GM18498 (cell line): ENCODE data around the gene GSTA3.
"Not testable (repeated sequence)": the region's sequence is repeated elsewhere in the genome, so short reads cannot be mapped to it uniquely, and the experiment has no call there.

Source experiments
- ATAC-seq: cut with Tn5 transposase; IDR thresholded peaks from one replicate; pipeline ENCODE4 v1.9.1; 2021; ENCODE audit warnings: mild to moderate bottlenecking, moderate library complexity; ENCODE audit not compliant: unreplicated experiment

Gene GSTA3

DNA sequence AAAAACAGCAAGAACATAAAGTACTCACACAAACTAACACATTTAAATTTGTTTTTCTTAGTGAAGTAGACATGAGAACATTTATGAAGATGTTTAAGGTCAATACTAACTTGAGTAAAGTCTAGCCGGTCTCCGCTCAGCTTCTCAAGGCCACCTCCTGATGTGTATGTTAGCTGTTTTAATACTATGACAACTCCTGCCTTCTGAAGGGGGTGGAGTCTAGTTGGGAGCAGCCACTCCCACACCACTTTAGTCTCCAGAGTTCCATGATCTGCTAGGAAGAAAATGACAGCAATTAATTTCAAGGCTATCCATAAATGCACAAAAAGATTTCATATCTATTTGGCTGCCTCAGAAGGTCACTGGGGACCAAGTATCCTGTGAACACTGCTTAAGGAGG is at the start of gene GSTA3:
Gene GSTA3, minus strand, starts transcription at position 168 of the 400 bp plus-strand sequence. CDS start 3,864 bp downstream, outside the sequence.
- ATAC-seq, result no peak

DNA sequence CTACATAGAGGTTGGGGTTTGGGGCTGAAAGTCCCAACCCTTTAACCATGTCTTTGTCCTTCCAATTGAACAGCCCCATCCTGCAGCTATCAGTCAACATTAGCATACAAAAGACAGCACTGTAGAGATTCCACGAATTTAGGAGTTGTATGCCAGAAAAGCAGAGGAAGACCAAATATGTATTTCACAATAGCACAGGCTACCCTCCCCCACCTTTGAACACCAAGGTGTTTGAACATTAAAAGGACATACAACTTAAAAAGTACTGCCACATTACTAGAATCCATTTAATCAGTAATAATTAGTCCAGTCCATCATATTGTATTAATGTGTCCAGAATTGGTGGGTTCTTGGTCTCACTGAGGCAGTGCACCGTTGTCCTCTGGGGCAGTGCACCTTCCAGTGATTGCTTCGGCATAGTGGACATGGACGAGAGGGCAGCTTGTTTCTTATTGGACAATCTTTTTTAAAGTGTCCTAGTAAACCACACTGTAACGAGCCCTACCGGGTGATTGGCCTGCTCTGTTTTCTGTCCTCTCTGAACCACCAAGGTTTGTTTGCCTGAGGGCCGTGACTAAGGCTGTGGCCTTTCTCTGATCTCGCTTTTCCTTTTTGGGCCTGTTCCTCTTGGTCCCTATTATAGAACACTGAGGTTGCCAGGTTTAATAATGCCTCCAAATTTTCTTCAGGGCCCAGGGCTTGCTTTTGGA is 49.2 kb upstream of the GSTA3 start:
- no peak for ATAC-seq

DNA sequence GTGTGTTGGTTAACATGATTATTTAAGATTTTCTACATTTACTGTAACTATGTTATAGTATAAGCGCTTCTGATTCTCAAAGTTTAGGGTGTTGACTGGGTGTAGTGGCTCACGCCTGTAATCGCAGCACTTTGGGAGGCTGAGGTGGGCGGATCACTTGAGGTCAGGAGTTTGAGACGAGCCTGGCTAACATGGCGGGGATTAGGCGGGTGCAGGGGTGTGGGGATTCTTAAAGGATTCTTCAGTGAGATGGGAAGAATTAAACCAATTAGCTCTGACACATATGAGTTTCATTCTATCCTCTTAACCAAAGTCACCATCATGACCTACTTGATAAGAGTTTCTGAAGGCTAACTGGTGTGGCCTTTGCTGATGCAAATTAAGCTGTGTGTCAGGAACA is 46.4 kb upstream of the GSTA3 start:
- ATAC-seq, result no peak

DNA sequence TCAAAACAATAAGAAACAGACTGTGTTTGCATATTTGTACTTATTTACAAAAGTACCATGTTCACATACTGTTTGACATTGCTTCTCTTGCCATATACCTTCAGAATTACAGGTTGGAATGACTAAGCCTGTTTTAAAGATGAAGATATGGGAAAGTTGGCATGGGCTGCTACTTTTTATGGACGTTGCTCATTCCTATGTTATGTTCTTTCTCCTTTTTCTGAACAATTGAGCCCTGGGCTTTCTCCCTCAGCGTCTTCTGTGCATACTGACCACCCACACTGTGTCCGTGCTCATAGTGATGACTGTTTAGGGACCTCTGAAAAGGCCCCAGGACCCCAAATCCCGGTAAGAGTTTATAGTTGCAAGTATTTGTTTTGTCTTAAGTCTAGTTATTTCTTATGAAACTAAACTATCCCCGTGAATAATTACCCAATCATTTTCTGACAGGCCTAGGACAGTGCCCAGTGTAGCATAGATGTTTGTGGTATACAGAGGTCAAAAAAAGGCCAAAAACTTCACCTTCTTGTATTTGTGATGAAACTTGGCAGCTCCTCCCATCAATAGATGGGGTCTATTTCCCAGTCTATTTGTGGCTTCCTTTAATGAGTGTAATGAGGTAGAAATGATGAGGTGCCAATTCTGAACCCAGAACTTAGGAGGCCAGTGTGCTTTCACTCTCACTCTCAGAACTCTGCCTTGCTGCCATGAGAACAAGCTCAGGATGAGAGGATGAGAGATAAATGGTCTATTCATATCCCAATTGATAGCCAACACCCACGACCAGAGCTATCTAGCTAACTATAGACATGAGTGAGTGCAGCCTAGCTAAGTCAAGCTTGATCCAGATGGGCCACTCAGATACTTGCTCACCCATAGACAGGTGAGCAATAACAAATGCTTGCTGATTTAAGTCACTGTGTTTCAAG is 44.7 kb upstream of the GSTA3 start:
- peak; percentile 55 for ATAC-seq

DNA sequence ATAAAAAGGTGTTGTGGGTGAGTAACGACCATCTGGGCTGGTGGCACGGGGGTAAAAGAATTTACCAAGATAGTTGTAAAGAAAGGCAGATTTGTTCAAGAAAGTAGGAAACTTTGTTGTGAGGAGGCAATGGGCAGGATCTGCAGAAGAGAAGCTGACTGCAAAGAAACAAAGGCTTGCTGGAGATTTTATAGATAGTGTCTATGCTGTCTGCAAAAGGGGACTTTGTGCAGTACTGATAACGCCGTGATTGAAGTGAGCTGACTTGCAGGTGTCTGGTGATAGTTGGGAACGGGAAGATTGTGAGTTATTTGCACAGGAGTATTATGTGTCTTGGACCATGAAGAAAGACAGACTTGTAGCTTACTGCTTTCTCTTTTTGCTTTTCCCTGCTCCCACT is 36.8 kb upstream of the GSTA3 start:
- ATAC-seq, result no peak

DNA sequence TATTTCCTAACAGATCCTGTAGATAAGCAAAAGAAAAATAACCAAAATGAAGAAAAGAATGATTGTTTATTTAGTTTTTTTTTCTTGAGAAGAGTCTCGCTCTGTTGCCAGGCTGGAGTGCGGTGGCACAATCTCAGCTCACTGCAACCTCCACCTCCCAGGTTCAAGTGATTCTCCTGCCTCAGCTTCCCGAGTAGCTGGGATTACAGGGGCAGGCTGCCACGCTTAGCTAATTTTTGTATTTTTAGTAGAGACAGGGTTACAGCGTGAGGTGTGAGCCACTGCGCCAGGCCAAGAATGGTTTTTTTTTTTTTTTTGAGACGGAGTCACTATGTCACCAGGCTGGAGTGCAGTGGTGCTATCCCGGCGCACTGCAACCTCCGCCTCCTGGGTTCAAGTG is 33.3 kb upstream of the GSTA3 start:
- ATAC-seq, result not testable (repeated sequence)

DNA sequence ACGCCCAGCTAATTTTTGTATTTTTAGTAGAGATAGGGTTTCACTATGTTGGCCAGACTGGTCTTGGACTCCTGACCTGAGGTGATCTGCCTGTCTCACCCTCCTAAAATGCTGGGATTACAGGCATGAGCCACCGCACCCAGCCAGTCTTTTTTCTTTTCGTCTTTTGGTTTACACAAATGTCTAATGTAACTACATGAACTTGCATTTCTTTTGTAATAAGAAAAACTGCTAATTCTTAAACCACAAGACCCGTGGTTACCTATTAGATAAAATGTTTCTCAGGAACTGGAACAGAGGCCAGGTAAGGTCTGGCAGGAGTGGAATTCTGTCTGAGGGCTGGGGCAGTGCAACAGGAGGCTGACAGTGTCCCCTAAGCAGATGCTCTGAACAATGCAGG is 32.7 kb upstream of the GSTA3 start:
- ATAC-seq, result no peak

DNA sequence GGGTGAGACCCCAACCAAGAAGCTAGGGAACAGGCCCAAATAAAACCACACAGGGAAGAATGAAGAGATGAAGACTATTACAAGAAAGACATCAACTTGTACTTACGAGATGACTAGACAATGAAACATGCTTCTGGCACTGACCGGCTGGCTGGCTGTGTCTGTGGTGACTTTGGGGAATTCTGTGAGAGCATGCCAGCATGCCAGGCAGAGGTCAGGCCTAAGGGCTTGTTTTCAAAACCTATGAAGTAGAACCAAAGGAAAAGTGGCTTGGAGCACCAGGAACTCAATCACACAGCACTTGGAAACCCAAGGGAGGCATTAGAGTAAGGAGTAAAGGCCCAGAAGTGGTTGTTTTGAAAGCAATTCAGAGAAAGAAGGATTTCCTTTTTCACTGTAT is 28.4 kb upstream of the GSTA3 start:
- no peak for ATAC-seq

DNA sequence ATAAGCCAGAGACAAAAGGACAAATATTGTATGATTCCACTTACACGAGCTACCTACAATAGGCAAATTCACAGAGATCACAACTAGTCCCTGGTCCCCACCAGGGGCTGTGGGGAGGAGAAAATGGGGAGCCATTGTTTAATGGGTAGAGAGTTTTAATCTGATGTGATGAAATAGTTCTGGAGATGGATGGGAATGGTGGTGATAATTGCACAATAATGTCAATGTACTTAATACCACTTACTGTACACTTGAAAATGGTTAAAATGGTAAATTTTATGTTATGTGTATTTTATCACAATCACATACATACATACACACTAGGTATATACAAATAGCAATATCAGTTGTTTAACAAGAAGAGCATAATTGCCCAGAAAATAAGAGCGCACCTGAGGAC is 24.3 kb upstream of the GSTA3 start:
- no peak for ATAC-seq

DNA sequence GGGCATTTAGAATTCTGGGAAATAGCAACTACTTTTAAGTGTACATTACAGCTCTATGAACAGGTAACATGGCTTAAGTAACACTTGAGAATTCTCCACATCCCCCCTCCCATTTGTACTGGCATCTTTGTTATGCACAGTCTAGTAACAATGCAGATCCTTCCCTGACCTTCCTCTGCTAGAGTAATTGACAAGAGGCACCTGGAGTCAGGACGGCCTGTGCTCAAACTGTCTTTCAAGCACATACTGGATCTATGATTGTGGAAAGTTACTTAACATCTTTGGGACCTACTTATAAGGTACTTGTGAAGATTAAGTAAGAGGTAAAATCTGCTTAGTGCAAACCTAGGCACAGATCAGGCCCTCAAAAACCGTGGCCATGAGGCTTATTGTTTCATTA is 21.9 kb upstream of the GSTA3 start:
- ATAC-seq, result no peak

DNA sequence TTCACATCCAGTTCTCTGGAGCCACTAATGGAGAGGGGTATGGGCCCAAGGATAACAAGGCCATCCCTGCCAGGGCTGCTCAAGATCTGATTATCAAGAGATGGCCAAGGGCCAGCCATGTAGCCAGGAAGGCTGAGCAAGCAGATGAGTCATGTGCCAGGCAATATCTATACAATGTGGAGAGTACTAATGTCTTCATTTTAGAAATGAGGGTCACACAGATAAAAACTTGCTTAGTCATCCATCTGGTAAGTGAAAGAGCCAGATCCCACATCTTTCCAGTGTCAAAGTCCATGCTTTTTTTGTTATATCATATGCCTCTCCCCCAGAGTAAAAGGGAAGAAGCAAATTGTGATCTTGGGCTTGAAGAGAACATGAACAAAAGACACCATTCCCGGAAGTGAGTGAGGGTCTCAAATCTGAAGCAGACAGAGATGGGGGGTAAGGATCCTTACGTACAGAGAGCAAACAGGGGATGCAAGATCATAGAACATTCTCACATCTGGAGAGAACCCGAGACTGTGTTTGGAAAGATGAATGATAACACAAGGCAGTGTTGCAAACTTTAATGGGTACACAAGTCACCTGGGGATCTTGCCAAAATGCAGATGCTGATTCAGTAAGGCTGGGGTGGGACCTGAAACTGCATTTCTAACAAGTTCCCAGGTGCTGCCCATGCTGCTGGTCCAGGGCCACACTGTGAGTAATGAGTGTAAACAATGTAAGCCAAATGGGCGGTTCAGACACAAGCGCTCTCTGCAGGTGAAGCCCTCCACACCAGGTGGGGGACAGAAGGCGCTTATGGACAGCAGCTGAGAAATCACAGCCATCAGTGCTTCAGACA is 20.0 kb upstream of the GSTA3 start:
- no peak for ATAC-seq

DNA sequence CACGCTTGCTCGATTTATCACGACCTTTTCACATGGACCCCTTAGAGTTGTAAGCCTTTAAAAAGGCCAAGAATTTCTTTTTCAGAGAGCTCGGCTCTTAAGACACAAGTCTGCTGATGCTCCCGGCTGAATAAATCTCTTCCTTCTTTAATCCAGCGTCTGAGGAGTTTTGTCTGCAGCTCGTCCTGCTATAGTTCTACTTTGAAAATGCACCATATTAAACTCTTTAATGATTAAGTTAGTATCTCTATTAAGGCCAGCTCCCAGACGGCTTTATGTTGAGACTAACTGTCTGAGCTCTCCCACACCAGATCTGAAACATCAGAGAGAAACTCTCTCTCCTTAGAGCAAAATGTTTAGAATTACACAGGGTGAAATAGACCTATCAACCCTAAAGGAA is 18.0 kb upstream of the GSTA3 start:
- ATAC-seq, result no peak

DNA sequence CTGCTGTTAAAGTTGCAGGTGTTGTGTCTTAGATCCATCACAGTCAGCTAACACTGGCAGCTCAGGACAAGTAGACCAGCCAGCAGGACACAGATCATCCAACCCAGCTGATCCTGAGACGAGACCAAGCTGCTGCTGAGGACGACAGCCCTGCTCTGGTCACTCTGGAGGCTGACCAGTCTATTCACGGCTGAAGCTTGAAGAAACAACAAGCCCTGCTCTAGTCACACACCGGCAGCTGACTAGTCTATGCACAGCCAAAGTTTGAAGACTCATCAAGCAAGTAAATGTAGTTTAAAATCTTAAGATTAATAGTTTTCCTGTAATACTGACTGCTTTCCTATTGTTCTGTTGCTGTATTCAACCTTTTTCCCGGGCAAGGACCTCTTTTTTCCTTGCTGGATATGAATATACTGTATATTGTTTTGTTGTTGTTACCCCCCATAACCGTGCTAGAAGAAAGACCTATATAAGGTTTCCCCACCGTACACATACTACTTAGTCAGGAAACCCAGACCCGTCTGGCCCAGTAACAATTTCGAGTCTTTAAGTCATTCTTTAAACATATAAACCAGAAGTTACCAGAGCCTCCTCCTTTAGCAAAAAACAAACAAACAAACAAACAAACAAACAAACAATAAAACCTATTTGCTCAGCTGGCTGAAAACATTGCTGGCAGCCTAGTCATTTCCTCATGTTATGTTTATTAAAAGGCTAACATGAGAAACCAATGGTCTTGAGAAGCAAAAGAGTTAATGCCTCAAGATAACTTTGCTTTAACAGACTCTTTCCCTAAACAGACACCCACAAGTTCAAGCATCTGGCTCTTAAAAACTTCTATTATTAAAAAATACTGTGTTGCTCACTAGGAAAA is 16.7 kb upstream of the GSTA3 start:
- no peak for ATAC-seq

DNA sequence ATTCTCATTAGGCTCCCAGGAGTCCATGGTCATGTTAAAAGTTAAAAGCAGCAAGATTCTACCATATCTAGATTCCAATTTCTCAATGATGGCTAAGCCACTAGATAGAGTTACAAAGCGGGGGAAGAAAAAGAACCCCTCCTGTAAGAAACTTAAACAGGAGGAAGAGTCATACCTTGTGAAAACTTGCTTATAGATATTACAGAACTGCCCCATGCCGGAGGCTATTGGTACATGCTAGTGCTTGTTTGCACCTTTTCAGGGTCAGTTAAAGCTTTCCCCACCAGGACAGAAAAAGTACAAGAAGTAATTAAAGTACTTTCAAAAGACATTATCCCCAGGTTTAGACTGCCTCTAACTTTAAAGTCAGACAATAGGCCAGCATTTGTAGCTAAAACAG is 15.5 kb upstream of the GSTA3 start:
- ATAC-seq, result no peak

DNA sequence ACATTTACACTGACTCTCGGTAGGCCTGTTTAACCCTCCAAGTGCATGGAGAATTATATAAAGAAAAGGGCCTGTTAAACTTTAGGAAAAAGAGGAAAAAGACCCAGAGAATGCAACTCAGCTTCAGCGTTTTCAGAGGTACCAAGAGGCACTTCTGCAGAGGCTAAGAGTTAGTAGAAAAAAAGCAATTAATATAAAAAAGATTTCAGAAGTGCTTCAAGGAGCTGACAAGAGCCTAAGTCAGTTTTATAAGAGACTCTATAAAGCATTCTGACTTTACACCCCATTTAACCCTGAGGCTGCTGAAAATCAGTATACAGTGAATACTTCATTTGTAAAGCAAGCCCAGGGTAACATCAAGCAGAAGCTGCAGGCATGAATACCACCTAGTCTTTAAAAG is 14.2 kb upstream of the GSTA3 start:
- not testable (repeated sequence) for ATAC-seq

DNA sequence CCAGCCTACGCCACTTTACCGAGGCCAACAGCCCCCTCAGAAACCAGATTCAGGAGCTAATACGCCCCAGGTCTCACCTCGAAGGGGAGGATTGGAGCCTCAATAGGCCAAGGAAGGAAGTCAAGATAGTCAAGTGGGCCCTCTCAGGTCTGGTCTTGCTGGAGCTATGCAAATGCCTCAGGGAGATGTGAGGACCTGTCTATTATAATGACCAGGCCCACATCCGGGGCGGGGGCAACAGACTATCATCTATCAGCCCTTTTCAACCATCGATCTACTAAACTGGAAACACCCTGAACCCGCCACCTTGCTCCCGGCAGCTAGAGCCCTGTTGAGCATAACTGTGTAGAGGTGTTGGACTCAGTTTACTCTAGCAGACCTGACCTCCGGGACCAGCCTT is 12.7 kb upstream of the GSTA3 start:
- no peak for ATAC-seq

DNA sequence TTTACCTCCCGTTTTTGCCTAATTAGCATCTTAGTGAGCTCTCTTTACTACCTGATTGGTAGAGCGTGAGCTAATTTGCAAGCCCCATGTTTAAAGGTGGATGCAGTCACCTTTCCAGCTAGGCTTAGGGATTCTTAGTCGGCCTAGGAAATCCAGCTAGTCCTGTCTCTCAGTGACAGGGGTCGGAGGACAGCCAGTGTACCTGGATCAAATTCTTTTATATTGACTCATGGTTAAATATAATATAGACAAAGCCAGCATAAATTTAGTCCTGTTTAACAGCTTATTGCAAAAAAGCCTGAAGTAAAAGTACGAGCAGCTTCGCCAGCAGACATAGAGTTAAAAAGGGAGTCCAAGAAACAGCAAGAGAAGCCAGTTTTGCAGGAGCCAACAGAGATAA is 12.2 kb upstream of the GSTA3 start:
- no peak for ATAC-seq

DNA sequence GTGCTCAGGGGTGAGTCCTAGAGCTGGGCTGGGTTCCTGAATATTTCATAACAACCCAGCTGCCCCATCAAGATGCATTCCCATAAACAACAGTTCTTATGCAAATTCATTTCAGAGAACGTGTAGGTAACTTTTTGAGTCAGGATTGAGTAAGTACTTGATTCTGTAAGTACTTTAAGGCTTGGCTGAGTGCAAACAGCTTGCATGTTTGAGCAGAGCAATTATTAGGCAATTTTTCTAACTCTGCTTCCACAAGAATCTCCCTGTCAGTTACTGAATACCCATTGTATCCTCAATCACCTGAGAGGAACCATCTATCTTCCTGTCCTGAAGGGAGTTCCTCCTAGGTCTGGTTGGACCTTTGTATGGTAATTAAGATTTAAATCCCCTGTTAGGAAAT is 10.0 kb upstream of the GSTA3 start:
- ATAC-seq, result not testable (repeated sequence)

DNA sequence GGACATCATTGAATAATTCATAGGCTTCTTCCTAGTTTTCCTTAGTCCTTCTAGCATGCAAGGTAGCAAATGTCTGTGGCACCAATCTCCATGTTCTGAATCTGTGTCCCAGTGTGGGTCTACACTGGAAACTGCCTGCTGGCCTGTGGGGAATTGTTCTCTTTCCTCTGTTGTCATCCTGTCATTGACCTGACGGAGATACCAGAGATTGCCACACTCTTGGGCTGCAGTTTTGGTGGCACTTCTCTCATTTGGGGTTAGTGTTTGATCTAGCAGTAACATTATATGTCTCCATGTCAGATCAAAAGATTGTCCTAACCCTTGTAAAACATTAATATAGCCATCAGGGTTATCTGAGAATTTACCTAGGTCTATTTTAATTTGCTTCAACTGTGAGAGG is 9.3 kb upstream of the GSTA3 start:
- not testable (repeated sequence) for ATAC-seq

DNA sequence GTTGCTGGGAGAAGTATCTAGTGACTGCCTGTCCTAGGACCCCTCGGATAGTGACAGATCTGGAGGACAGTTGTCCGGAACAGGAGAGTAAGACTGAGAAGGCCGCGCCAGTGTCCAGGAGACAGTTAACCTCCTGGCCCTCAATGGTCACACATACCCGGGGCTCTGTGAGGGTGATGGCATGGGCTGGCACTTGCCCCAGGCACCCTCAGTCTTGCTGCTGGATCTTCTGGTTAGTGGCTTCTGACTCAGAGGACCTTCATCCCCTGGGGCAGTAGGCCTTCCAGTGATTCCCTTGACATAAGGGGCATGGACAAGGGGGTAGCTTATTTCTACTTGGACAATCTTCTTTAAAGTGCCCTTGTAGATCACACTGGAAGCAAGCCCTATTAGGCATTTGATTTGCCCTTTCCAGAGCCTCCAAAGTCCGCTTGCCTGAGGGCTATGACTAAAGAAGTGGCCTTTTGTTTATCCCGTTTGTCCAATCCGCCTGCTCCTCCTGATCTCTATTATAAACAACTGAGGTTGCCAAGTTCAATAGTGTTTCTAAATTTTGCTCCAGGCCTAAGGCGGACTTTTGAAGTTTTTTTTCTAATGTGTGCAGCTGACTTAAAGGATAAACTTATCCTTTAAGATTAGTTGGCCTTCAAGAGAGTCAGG is 8.7 kb upstream of the GSTA3 start:
- ATAC-seq, result not testable (repeated sequence)
